Chondrocyte (in vitro differentiated cells): Measurements from ENCODE around the gene NUP50. TPM values are rescaled to one million over a fixed set of nuclear protein-coding genes. Genes with fewer than 3 reads are reported as not detected.

ENCODE experiments used
- DNase-seq: peaks from one replicate; pipeline ENCODE4 v3.0.0; 2021; ENCODE audit warnings: mixed read lengths, low spot score
- H3K27ac Mint-ChIP-seq: one replicate; pipeline ENCODE4 v1.8.0; 2021; ENCODE audit warnings: mild to moderate bottlenecking, moderate library complexity, mixed read lengths; ENCODE audit not compliant: unreplicated experiment
- H3K27me3 Mint-ChIP-seq: 2 replicates; pipeline ENCODE4 v1.8.0; 2021; ENCODE audit warnings: low read depth, mixed read lengths
- H3K36me3 Mint-ChIP-seq: 2 replicates; pipeline ENCODE4 v1.8.0; 2021; ENCODE audit warnings: low read depth, mixed read lengths
- H3K4me1 Mint-ChIP-seq: 2 replicates; pipeline ENCODE4 v1.8.0; 2021; ENCODE audit warnings: low read depth, mild to moderate bottlenecking, mixed read lengths
- H3K4me3 Mint-ChIP-seq: one replicate; pipeline ENCODE4 v1.8.0; 2021; ENCODE audit warnings: mild to moderate bottlenecking, moderate library complexity, mixed read lengths; ENCODE audit not compliant: unreplicated experiment
- H3K9me3 Mint-ChIP-seq: 2 replicates; pipeline ENCODE4 v1.8.0; 2021; ENCODE audit warnings: low read depth, mixed read lengths
- CTCF ChIP-seq: fragments of 200-600 bp; sonication (generic); IDR thresholded peaks from 2 replicates; pipeline ENCODE4 v1.5.0; 2021; ENCODE audit warnings: antibody characterized with exemption, mild to moderate bottlenecking, moderate library complexity
- total RNA-seq: library from RNA; stranded (reverse); gene quantifications from 3 replicates; pipeline ENCODE4 v1.2.1, GENCODE V29; 2021

NUP50 gene
- total RNA-seq, 1 donor from 2014 or later = 44.1 TPM

DNA sequence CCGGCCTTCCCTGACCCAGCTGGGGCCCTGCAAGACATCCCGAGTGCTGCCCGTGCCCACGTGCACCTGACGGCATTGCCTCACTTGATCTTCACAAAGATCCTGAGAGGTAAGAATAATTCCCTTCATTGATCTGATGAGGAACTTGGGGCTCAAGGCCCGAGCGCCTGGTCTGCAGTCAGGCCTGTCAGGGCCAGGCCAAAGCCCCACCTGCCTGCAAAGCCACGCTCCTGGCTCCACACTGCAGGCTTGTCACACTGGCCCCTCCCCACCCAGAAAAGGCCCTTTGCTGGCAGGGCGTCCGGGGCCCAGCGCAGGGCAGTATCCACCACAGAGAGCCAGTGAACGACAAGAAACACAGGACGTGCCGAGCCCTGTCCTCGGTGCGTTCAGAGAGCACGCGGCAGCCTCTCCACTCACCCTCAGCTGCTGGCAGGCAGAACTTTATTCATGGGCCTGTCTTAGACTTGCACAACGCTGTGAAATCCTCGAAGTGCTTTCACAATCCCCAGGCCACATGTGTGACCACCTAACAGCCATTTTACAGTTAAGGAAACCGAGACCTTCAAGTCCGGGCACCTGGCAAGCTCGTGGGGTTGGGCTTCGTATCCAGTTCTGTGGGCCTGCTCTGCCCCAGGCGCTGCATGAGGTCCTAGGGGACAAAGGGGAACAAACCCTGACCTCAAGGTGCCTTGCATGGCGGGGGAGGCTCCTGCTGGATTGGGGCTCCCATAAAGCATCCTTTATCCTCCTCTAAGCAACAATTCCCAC lies 62.2 kb downstream of the NUP50 start:
- H3K4me3 Mint-ChIP-seq = no peak overlapping the region
- peaks cover 35% of the 10 kb centered on the region for H3K4me1 Mint-ChIP-seq
- H3K36me3 Mint-ChIP-seq = no peaks in the 10 kb centered on the region
- TF ChIP-seq CTCF = no peak
- no peak for DNase-seq
- H3K27ac Mint-ChIP-seq = peak overlapping the region; percentile 88
- no peaks in the 10 kb centered on the region for H3K9me3 Mint-ChIP-seq
- H3K27me3 Mint-ChIP-seq = no peaks in the 10 kb centered on the region

DNA sequence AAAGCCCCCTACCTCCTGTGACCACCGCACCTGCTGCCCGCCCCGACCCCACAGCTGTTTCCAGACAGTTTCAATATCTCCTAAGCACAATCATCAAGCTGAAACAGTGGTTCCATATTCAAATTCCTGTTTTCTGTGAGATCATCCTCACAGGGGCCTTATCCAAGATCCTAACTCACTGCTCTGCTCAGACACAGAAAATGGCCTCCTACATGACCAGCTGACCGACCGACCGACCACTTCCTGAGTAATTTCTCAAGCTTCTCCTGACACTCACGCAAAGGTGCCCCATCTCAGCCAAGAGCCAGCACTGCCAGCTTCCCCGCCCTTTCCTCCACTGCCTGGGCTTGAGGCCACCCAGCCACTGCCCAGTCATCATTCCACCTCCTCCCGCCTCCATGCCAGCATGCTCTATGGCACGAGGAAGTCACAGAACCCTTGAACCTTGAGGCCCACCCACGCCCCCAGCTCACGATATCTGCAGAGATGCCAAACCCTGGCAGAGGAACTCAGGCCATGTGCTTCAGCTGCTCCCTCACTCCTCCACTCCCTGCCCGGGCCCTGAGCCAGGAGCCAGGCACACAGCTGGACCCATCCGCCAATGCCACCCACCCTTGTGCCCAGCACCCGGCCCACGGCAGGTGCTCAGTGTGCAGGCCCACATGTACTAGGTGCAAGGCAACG lies 62.9 kb downstream of the NUP50 start:
- Mint-ChIP-seq H3K4me3 (no peak overlapping the region), H3K4me1 (peaks cover 32% of the 10 kb centered on the region)
- TF ChIP-seq CTCF = no peak

GRCh38 chr22:45227645-45228400 lies 64.1 kb downstream of the NUP50 start:
- Mint-ChIP-seq H3K4me1 (peaks cover 29% of the 10 kb centered on the region), H3K9me3 (no peaks in the 10 kb centered on the region), H3K27ac (no peak overlapping the region), H3K36me3 (no peaks in the 10 kb centered on the region), H3K27me3 (no peaks in the 10 kb centered on the region), H3K4me3 (no peak overlapping the region)
- no peak for TF ChIP-seq CTCF
- no peak for DNase-seq

More for the DNA sequence above, 62.9 kb downstream of the NUP50 start:
- no peaks in the 10 kb centered on the region for H3K36me3 Mint-ChIP-seq
- no peaks in the 10 kb centered on the region for H3K27me3 Mint-ChIP-seq
- no peaks in the 10 kb centered on the region for H3K9me3 Mint-ChIP-seq
- H3K27ac Mint-ChIP-seq = peak overlapping the region; percentile 88
- DNase-seq = no peak

- Mint-ChIP-seq H3K4me3 (no peak overlapping the region), H3K27me3 (no peaks in the 10 kb centered on the region), H3K27ac (no peak overlapping the region), H3K4me1 (peaks cover 24% of the 10 kb centered on the region), H3K9me3 (no peaks in the 10 kb centered on the region), H3K36me3 (no peaks in the 10 kb centered on the region)
- no peak for DNase-seq
- no peak for TF ChIP-seq CTCF
Observed at GRCh38 chr22:45228401-45228754, 64.7 kb downstream of the NUP50 start.

DNA sequence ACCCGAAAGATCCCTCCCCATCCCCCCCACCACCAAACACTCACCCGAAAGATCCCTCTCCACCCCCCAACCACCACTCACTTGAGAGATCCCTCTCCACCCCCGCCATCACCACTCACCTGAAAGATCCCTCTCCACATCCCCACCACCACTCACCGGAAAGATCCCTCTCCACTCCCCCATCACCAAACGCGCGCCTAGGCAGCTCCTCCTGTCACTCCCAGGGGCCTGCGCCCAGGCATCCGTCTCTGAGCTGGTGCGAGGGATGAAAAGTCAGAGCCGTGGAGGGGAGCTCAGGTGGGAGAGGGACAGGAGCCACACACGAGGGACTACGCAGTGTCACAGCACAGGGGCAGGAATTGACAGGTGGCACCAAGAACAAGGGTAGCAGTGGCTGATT lies 65.5 kb downstream of the NUP50 start:
- no peak for DNase-seq
- Mint-ChIP-seq H3K27me3 (no peaks in the 10 kb centered on the region), H3K36me3 (no peaks in the 10 kb centered on the region), H3K4me3 (no peak overlapping the region), H3K27ac (no peak overlapping the region), H3K4me1 (peaks cover 24% of the 10 kb centered on the region), H3K9me3 (no peaks in the 10 kb centered on the region)
- no peak for TF ChIP-seq CTCF
